Measurements from ENCODE around the gene CDC42EP3.

DNA sequence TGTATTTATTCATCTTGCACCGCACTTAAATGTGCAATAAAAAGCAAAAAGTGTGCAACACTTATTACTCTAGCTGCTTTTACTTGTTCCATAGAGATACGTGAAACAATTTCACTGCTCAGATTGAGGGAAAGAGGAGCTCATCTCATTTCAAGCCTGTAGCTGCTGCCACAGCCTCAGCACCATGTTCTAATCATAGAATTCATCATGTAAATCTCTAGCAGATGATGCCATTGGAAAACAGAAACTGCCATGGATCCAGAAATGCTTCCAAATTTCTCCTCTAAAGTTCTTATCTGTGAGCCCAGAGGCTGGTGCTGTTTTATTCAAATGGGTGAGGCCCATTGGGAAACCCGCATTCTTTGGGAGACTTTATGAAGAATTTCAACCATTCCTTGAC lies 2.0 kb downstream of the CDC42EP3 start:
- TF ChIP-seq EZH2phosphoT487 (IDR thresholded peaks at IDR 0.05; ENCODE audit: low read depth, severe bottlenecking, unreplicated experiment) (no peak), CTCF (IDR thresholded peaks at IDR 0.05; ENCODE audit: poor library complexity) (no peak)

Data from hepatocyte (in vitro differentiated cells).